ENCODE measurements around the gene BORA. TPM values are rescaled to one million over a fixed set of nuclear protein-coding genes. Genes with fewer than 3 reads are reported as not detected.
"Not testable (repeated sequence)": the region's sequence is repeated elsewhere in the genome, so short reads cannot be mapped to it uniquely, and the experiment has no call there.

The BORA gene
- total RNA-seq, 2 donors from 2014 or later = 1.3 to 1.9 TPM

- H3K27ac ChIP-seq = no peak overlapping the region
- H3K4me3 ChIP-seq = no peak overlapping the region
- H3K36me3 ChIP-seq = peaks cover 14% of the 10 kb centered on the region
- no peak for DNase-seq (ENCODE audit: low spot score)
- H3K9me3 ChIP-seq = no peaks in the 10 kb centered on the region
- no peaks in the 10 kb centered on the region for H3K27me3 ChIP-seq
- no peaks in the 10 kb centered on the region for H3K4me1 ChIP-seq
- no peak for TF ChIP-seq CTCF (IDR thresholded peaks at IDR 0.05)
Measured at GRCh38 chr13:72716776-72717175, 10.9 kb upstream of the BORA start.

- not testable (repeated sequence) for H3K27ac ChIP-seq; H3K9me3 ChIP-seq; H3K27me3 ChIP-seq; H3K36me3 ChIP-seq; DNase-seq (ENCODE audit: low spot score)
- H3K4me3 ChIP-seq = peak overlapping the region in 1 of 2 donors; percentile 96
- H3K4me1 ChIP-seq = peaks cover 0 to 14% of the 10 kb centered on the region in 2 donors
Measured at GRCh38 chr13:72726185-72726584, 1.5 kb upstream of the BORA start.

GRCh38 chr13:72726726-72727416, 852 bp upstream of the BORA start:
- no peaks in the 10 kb centered on the region for H3K27me3 ChIP-seq
- no peaks in the 10 kb centered on the region for H3K9me3 ChIP-seq
- no peak for DNase-seq (ENCODE audit: low spot score)
- no peaks in the 10 kb centered on the region for H3K36me3 ChIP-seq
- peak overlapping the region; percentile 23 to 72 for H3K27ac ChIP-seq
- H3K4me1 ChIP-seq = peaks cover 0 to 14% of the 10 kb centered on the region in 2 donors
- H3K4me3 ChIP-seq = peak overlapping the region; percentile 62 to 96
- no peak for TF ChIP-seq CTCF (IDR thresholded peaks at IDR 0.05)

GRCh38 chr13:72728290-72728605, 525 bp downstream of the BORA start:
- no peaks in the 10 kb centered on the region for H3K36me3 ChIP-seq
- peak overlapping the region; percentile 62 to 96 for H3K4me3 ChIP-seq
- no peak for DNase-seq (ENCODE audit: low spot score)
- H3K9me3 ChIP-seq = no peaks in the 10 kb centered on the region
- no peak for TF ChIP-seq CTCF (IDR thresholded peaks at IDR 0.05)
- H3K27ac ChIP-seq = peak overlapping the region in 1 of 2 donors; percentile 48
- no peaks in the 10 kb centered on the region for H3K27me3 ChIP-seq
- peaks cover 0 to 14% of the 10 kb centered on the region in 2 donors for H3K4me1 ChIP-seq

- H3K4me3 ChIP-seq = no peak overlapping the region
- H3K27ac ChIP-seq = no peak overlapping the region
- no peak for DNase-seq (ENCODE audit: low spot score)
- H3K36me3 ChIP-seq = no peaks in the 10 kb centered on the region
- H3K4me1 ChIP-seq = no peaks in the 10 kb centered on the region
- no peaks in the 10 kb centered on the region for H3K9me3 ChIP-seq
- no peak for TF ChIP-seq CTCF (IDR thresholded peaks at IDR 0.05)
- H3K27me3 ChIP-seq = no peaks in the 10 kb centered on the region
Measured at GRCh38 chr13:72737033-72737432, 9.3 kb downstream of the BORA start.

- no peak for DNase-seq (ENCODE audit: low spot score)
- H3K4me1 ChIP-seq = no peaks in the 10 kb centered on the region
- H3K36me3 ChIP-seq = peaks cover 5% of the 10 kb centered on the region
- no peaks in the 10 kb centered on the region for H3K27me3 ChIP-seq
- H3K4me3 ChIP-seq = no peak overlapping the region
- TF ChIP-seq CTCF (IDR thresholded peaks at IDR 0.05) = no peak
- H3K27ac ChIP-seq = no peak overlapping the region
- no peaks in the 10 kb centered on the region for H3K9me3 ChIP-seq
Measured at GRCh38 chr13:72740015-72740414, 12.3 kb downstream of the BORA start.
